ENCODE data around the gene CCDC150. TPM values are rescaled to one million over a fixed set of nuclear protein-coding genes. Genes with fewer than 3 reads are reported as not detected.

Gene CCDC150
- total RNA-seq, 1 experiment from 2014 or later = 13.1 TPM

- H3K79me2 ChIP-seq (ENCODE audit: low read length) = no peaks in the 10 kb centered on the region
- no peaks in the 10 kb centered on the region for H3K27me3 ChIP-seq (ENCODE audit: low read length)
- ChIA-PET CTCF (no interaction called here), POLR2A (ENCODE audit: unreplicated experiment) (no interaction called here)
- no peaks in the 10 kb centered on the region for H3K36me3 ChIP-seq (ENCODE audit: low read depth, low read length)
- H3F3A ChIP-seq (ENCODE audit: low read length, unreplicated experiment) = no peaks in the 10 kb centered on the region
- no peak for TF ChIP-seq EZH2 (IDR thresholded peaks at IDR 0.05; ENCODE audit: low read length, unreplicated experiment)
- no peak for TF ChIP-seq CTCF (conservative IDR thresholded peaks at IDR 0.05; ENCODE audit: low read depth, low read length)
- TF ChIP-seq EZH2phosphoT487 (IDR thresholded peaks at IDR 0.05; ENCODE audit: borderline replicate concordance, low read length) = no peak
- H3K4me2 ChIP-seq (ENCODE audit: low read length) = no peak overlapping the region
- no peak overlapping the region for H3K9ac ChIP-seq (ENCODE audit: low read length)
- intact Hi-C loops (cut with micrococcal nuclease) = no loop called here
- H3K4me3 ChIP-seq (ENCODE audit: low read length) = no peak overlapping the region
- H3K9me3 ChIP-seq (ENCODE audit: low read length) = no peaks in the 10 kb centered on the region
- no peaks in the 10 kb centered on the region for H4K20me1 ChIP-seq (ENCODE audit: low read length)
- H3K9me2 ChIP-seq (replicated peaks; ENCODE audit: low read length) = no peaks in the 10 kb centered on the region
- H3K4me1 ChIP-seq (ENCODE audit: insufficient read depth, low read length) = no peaks in the 10 kb centered on the region
- H3K27ac ChIP-seq (ENCODE audit: low read length) = no peak overlapping the region
- no peak overlapping the region for H2AFZ ChIP-seq (ENCODE audit: low read length)
- ATAC-seq = no peak
- no TSS peak for BruUV-seq (replicated peaks)
- no peak for DNase-seq
Measured at GRCh38 chr2:196747400-196747799, 107.9 kb downstream of the CCDC150 start.

DNA sequence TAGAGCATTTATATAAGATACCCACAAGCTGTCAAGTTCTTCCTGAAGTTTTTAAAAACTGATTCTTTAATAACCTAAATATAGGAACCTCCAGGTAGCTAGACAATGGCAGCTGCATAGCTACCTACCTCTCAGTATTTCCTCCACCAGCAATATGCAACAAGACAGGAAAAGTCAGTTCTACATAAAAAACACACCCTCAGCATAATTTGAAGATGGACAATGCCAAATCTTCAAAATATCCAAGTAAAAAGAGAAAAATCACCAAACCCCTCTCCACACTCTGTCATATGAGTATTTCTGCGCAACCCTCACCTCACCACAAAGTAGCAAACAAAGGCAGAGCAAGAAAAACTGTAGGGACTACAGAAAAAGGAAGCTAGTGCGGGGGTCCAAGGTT, 108.6 kb downstream of the CCDC150 start:
- Histone ChIP-seq H2AFZ (ENCODE audit: low read length) (no peak overlapping the region), H3K36me3 (ENCODE audit: low read depth, low read length) (no peaks in the 10 kb centered on the region), H3K9me2 (replicated peaks; ENCODE audit: low read length) (no peaks in the 10 kb centered on the region), H3K9me3 (ENCODE audit: low read length) (no peaks in the 10 kb centered on the region), H4K20me1 (ENCODE audit: low read length) (no peaks in the 10 kb centered on the region), H3K4me3 (ENCODE audit: low read length) (no peak overlapping the region), H3K4me1 (ENCODE audit: insufficient read depth, low read length) (no peaks in the 10 kb centered on the region), H3K27ac (ENCODE audit: low read length) (no peak overlapping the region), H3K9ac (ENCODE audit: low read length) (no peak overlapping the region), H3K27me3 (ENCODE audit: low read length) (no peaks in the 10 kb centered on the region), H3K4me2 (ENCODE audit: low read length) (no peak overlapping the region), H3F3A (ENCODE audit: low read length, unreplicated experiment) (no peaks in the 10 kb centered on the region), H3K79me2 (ENCODE audit: low read length) (no peaks in the 10 kb centered on the region)
- ATAC-seq (no peak), DNase-seq (no peak)
- intact Hi-C loops (cut with micrococcal nuclease) = no loop called here
- ChIA-PET CTCF (no interaction called here), POLR2A (ENCODE audit: unreplicated experiment) (no interaction called here)
- no peak for TF ChIP-seq EZH2phosphoT487 (IDR thresholded peaks at IDR 0.05; ENCODE audit: borderline replicate concordance, low read length)
- TF ChIP-seq EZH2 (IDR thresholded peaks at IDR 0.05; ENCODE audit: low read length, unreplicated experiment) = no peak
- no peak for TF ChIP-seq CTCF (conservative IDR thresholded peaks at IDR 0.05; ENCODE audit: low read depth, low read length)
- no TSS peak for BruUV-seq (replicated peaks)

- no peak for ATAC-seq
- ChIA-PET CTCF (interaction anchor here (0.6 kb wide), 1 partner anchor 205 kb away, joined by 5 read pairs; no protein-coding TSS in a partner anchor), POLR2A (ENCODE audit: unreplicated experiment) (interaction anchor here (0.6 kb wide), 1 partner anchor 46 kb away, joined by 5 read pairs; no protein-coding TSS in a partner anchor)
- no peaks in the 10 kb centered on the region for H3K79me2 ChIP-seq (ENCODE audit: low read length)
- no peaks in the 10 kb centered on the region for H3K4me1 ChIP-seq (ENCODE audit: insufficient read depth, low read length)
- H2AFZ ChIP-seq (ENCODE audit: low read length) = no peak overlapping the region
- no peaks in the 10 kb centered on the region for H3K9me3 ChIP-seq (ENCODE audit: low read length)
- no peak overlapping the region for H3K4me2 ChIP-seq (ENCODE audit: low read length)
- H3F3A ChIP-seq (ENCODE audit: low read length, unreplicated experiment) = no peaks in the 10 kb centered on the region
- H4K20me1 ChIP-seq (ENCODE audit: low read length) = no peaks in the 10 kb centered on the region
- no peak overlapping the region for H3K9ac ChIP-seq (ENCODE audit: low read length)
- intact Hi-C loops (cut with micrococcal nuclease) = loop anchor here (10.0 kb wide), 2 partner anchors 156 to 406 kb away; partner anchors contain the start of gene HECW2
- no TSS peak for BruUV-seq (replicated peaks)
- no peaks in the 10 kb centered on the region for H3K9me2 ChIP-seq (replicated peaks; ENCODE audit: low read length)
- no peak for DNase-seq
- no peak overlapping the region for H3K27ac ChIP-seq (ENCODE audit: low read length)
- no peaks in the 10 kb centered on the region for H3K27me3 ChIP-seq (ENCODE audit: low read length)
- no peak for TF ChIP-seq EZH2phosphoT487 (IDR thresholded peaks at IDR 0.05; ENCODE audit: borderline replicate concordance, low read length)
- no peak for TF ChIP-seq EZH2 (IDR thresholded peaks at IDR 0.05; ENCODE audit: low read length, unreplicated experiment)
- TF ChIP-seq CTCF (conservative IDR thresholded peaks at IDR 0.05; ENCODE audit: low read depth, low read length) = no peak
- no peaks in the 10 kb centered on the region for H3K36me3 ChIP-seq (ENCODE audit: low read depth, low read length)
- H3K4me3 ChIP-seq (ENCODE audit: low read length) = no peak overlapping the region
Measured at GRCh38 chr2:196750291-196750923, 110.9 kb downstream of the CCDC150 start.
